NCI-H146 treated with DMSO at 0.1 percent for 48 hours (cell line): ENCODE results near the gene DAB2IP.

Source experiments
- DNase-seq: peaks from one replicate; lab custom pipeline; 2025; ENCODE audit not compliant: unreplicated experiment; lab: John Stamatoyannopoulos, UW

The DAB2IP gene

GRCh38 chr9:121757281-121757585 lies 105.8 kb downstream of the DAB2IP start:
- DNase-seq, result no peak

GRCh38 chr9:121758693-121759092 lies 107.3 kb downstream of the DAB2IP start:
- DNase-seq, result no peak

GRCh38 chr9:121759996-121760395 lies 108.6 kb downstream of the DAB2IP start:
- DNase-seq, result no peak

- no peak for DNase-seq
Observed at GRCh38 chr9:121760571-121760970, 109.1 kb downstream of the DAB2IP start.

- DNase-seq, result no peak
Observed at GRCh38 chr9:121763131-121763530, 111.7 kb downstream of the DAB2IP start.

- no peak for DNase-seq
Observed at GRCh38 chr9:121763561-121764370, 112.3 kb downstream of the DAB2IP start.

GRCh38 chr9:121764371-121764730 lies 112.9 kb downstream of the DAB2IP start:
- no peak for DNase-seq

GRCh38 chr9:121765021-121765950 lies 113.9 kb downstream of the DAB2IP start:
- no peak for DNase-seq

- no peak for DNase-seq
Observed at GRCh38 chr9:121766081-121766683, 114.7 kb downstream of the DAB2IP start.

- no peak for DNase-seq
Observed at GRCh38 chr9:121767171-121767769, 115.8 kb downstream of the DAB2IP start.

- no peak for DNase-seq
Observed at GRCh38 chr9:121768416-121769015, 117.1 kb downstream of the DAB2IP start.

- DNase-seq, result no peak
Observed at GRCh38 chr9:121769939-121770338, 118.5 kb downstream of the DAB2IP start.

GRCh38 chr9:121770415-121771273 lies 119.2 kb downstream of the DAB2IP start:
- DNase-seq, result no peak

GRCh38 chr9:121771418-121771817 lies 120.0 kb downstream of the DAB2IP start:
- no peak for DNase-seq

GRCh38 chr9:121771851-121772599 lies 120.6 kb downstream of the DAB2IP start:
- no peak for DNase-seq

- DNase-seq, result no peak
Observed at GRCh38 chr9:121772600-121773285, 121.3 kb downstream of the DAB2IP start.

GRCh38 chr9:121773286-121773953 lies 122.0 kb downstream of the DAB2IP start:
- DNase-seq, result no peak
